Transverse colon (tissue), 3 donors: Measurements from ENCODE around the gene AQP9.

Source experiments
- CTCF ChIP-seq, 5 experiments: fragments of 200-600 bp in 3 of 5; fragments of 450-650 bp in 2 of 5; sonication (generic) in 3 of 5; IDR thresholded peaks; 1 replicate in 2 of 5; 2 replicates in 3 of 5; pipeline ENCODE4 v1.5.1; 2016 to 2017; ENCODE audit warnings: antibody characterized with exemption in 5 of 5, inconsistent platforms in 3 of 5, mild to moderate bottlenecking in 2 of 5, moderate library complexity in 1 of 5
- EP300 ChIP-seq: sonication (generic); formaldehyde crosslinking; IDR thresholded peaks from one replicate; pipeline ENCODE4 v1.6.1; 2017; ENCODE audit warnings: antibody characterized with exemption, low read depth

GRCh38 chr15:58110999-58111717, 27.0 kb upstream of the AQP9 start:
- TF ChIP-seq CTCF (IDR thresholded peaks at IDR 0.05) (no peak), EP300 (no peak)
